ENCODE measurements around the gene HIC1.

The HIC1 gene

GRCh38 chr17:2060681-2061440 lies 6.0 kb downstream of the HIC1 start:
- no peak for TF ChIP-seq CTCF (IDR thresholded peaks at IDR 0.05; ENCODE audit: low read depth, low read length)
- DNase-seq (ENCODE audit: extremely low read depth, low read depth), result no peak

DNA sequence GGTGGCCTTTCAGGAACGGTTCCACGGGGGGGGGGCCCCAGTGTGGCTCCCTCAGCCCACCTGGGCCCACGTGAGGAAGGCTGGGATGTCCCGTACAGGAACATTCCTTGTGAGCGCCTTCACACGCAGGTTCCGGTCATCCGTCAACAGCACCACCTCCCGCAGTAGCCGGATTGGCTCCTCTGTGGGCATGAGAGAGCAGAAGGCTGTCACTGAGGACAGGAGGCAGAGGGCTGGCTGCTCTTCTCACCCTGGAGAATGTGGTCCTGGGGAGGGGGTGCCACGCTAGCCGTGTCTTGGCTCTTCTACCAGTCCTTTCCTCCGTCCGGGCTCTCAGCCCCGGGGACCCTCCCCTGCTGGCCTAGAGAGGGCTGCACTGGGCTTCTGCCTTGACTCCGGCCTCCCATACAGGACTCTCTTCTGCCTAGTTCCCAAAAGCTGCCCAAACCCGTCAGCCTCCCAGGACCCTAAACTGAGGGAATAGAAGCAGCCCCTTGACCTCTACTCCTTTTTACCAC lies 6.6 kb downstream of the HIC1 start:
- DNase-seq (ENCODE audit: extremely low read depth, low read depth), result no peak
- no peak for TF ChIP-seq CTCF (IDR thresholded peaks at IDR 0.05; ENCODE audit: low read depth, low read length)

DNA sequence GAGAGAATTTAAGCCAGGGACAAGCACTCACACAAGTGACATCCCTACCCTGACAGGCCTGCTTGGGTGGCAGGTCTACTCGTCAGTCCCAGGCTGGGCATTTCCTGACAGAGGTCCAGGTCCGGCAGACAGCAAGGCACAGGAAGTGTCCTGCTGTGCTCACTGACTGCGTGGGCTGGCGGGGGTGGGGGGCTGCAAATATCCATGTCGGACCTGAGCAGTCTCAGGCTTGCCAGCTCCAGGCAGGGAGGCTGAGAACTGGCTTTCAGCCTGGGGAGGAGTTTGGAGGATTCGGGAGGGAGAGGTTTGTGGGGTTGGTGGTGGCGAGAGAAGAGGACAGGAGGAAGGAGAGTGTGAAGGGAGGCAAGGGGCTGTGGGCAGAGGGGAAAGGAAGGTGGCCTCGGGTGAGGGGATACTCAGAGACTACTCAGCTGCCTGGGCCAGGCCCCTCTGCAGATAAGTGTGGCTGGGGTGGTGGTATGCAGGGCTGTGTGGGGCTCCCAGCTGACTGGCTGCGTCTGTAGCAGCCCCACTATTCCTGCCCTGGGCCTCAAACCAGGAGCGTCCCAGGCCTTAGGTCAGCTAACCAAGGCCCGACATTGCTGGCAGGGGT lies 7.8 kb downstream of the HIC1 start:
- no peak for TF ChIP-seq CTCF (IDR thresholded peaks at IDR 0.05; ENCODE audit: low read depth, low read length)
- DNase-seq (ENCODE audit: extremely low read depth, low read depth), result no peak

GRCh38 chr17:2063261-2064146 lies 8.6 kb downstream of the HIC1 start:
- DNase-seq (ENCODE audit: extremely low read depth, low read depth), result no peak
- no peak for TF ChIP-seq CTCF (IDR thresholded peaks at IDR 0.05; ENCODE audit: low read depth, low read length)

GRCh38 chr17:2064147-2064489 lies 9.2 kb downstream of the HIC1 start:
- TF ChIP-seq CTCF (IDR thresholded peaks at IDR 0.05; ENCODE audit: low read depth, low read length), result no peak
- DNase-seq (ENCODE audit: extremely low read depth, low read depth), result no peak

GRCh38 chr17:2064520-2064971 lies 9.6 kb downstream of the HIC1 start:
- TF ChIP-seq CTCF (IDR thresholded peaks at IDR 0.05; ENCODE audit: low read depth, low read length), result no peak
- no peak for DNase-seq (ENCODE audit: extremely low read depth, low read depth)

All from AG09319 (cell line).